ENCODE data around the gene PLPP4. TPM values are rescaled to one million over a fixed set of nuclear protein-coding genes. Genes with fewer than 3 reads are reported as not detected.

PLPP4 gene
- total and polyA plus RNA-seq, 2 donors (not counting 3 experiments of a cell fraction or from before 2014, with no cell fraction given), result 15.5 to 36.4 TPM

DNA sequence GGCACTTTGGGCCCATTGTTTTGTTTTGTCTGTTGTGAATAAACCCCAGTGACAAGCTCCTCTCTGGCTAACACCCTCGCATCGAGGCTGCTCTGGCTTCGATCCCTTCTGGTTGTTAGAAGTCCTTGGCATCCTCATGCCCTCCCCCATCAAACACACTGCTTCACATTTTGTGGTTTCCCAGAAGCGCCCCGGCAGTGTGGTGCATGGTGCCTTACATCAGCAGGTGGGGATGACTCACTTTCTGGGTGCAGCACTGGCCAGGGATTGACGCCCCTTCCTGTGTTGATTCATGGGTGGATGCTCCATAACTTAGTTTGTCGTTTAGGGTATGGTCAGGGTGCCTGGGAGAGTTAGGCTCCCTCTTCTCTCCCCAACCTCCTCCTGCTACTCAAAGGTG, 51.4 kb downstream of the PLPP4 start:
- Histone ChIP-seq H3K9ac (replicated peaks; ENCODE audit: extremely low read depth, insufficient read depth, low read length) (no peak overlapping the region), H2AFZ (ENCODE audit: low read depth, low read length) (no peak overlapping the region), H3K9me3 (replicated peaks; ENCODE audit: control insufficient read depth, insufficient read depth, low read length) (no peaks in the 10 kb centered on the region), H3K27me3 (ENCODE audit: control insufficient read depth in 2 of 2, insufficient read depth in 2 of 2, low read length in 2 of 2) (no peaks in the 10 kb centered on the region), H3K36me3 (ENCODE audit: control insufficient read depth in 2 of 2, extremely low read depth in 1 of 2, insufficient read depth in 2 of 2, low read length in 2 of 2) (no peaks in the 10 kb centered on the region), H3K4me2 (ENCODE audit: insufficient read depth, low read length) (no peak overlapping the region), H3K4me3 (replicated peaks in 1 of 3; ENCODE audit: insufficient read depth in 1 of 3, low read depth in 1 of 3, low read length in 3 of 3) (no peak overlapping the region), H3K9me1 (replicated peaks; ENCODE audit: control insufficient read depth, extremely low read depth, insufficient read depth, low read length) (no peaks in the 10 kb centered on the region), H3K4me1 (ENCODE audit: control insufficient read depth, extremely low read depth, insufficient read depth, low read length) (peaks cover 3% of the 10 kb centered on the region), H3K27ac (ENCODE audit: insufficient read depth, low read depth, low read length) (no peak overlapping the region), H3K79me2 (ENCODE audit: control insufficient read depth, insufficient read depth, low read length) (no peaks in the 10 kb centered on the region), H4K20me1 (replicated peaks; ENCODE audit: control insufficient read depth, extremely low read depth, insufficient read depth, low read length) (no peaks in the 10 kb centered on the region)
- no TSS peak for BruUV-seq (replicated peaks)
- FAIRE-seq, result no peak
- DNase-seq (ENCODE audit: low read depth, low spot score), result peak; percentile 10
- CTCF ChIA-PET, result interaction anchor here (1.5 kb wide), 1 partner anchor 31 kb away, joined by 3 read pairs; no protein-coding TSS in a partner anchor
- intact Hi-C loops (cut with micrococcal nuclease), result no loop called here
- POLR2A ChIA-PET, result no interaction called here
- TF ChIP-seq GATA2 (IDR thresholded peaks at IDR 0.05; ENCODE audit: insufficient read depth, insufficient read length, low read depth, low read length) (no peak), FOS (IDR thresholded peaks at IDR 0.05; ENCODE audit: borderline replicate concordance, insufficient read depth, low read length) (peak; percentile 37), EZH2 (IDR thresholded peaks at IDR 0.05; ENCODE audit: borderline replicate concordance, low read depth, low read length, severe bottlenecking) (no peak), MYC (IDR thresholded peaks at IDR 0.05; ENCODE audit: low read depth, low read length) (no peak), JUN (IDR thresholded peaks at IDR 0.05; ENCODE audit: borderline replicate concordance, insufficient read depth, insufficient read length, low read depth) (peak; percentile 16), POLR2AphosphoS5 (IDR thresholded peaks at IDR 0.05; ENCODE audit: insufficient read depth, low read depth, low read length) (no peak), POLR2A (IDR thresholded peaks at IDR 0.05; ENCODE audit: low read depth, low read length) (no peak)
- TF ChIP-seq, protein P1, sequence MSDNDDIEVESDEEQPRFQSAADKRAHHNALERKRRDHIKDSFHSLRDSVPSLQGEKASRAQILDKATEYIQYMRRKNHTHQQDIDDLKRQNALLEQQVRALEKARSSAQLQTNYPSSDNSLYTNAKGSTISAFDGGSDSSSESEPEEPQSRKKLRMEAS (IDR thresholded peaks at IDR 0.05; ENCODE audit: insufficient read depth, insufficient read length), result no peak
- TF ChIP-seq, protein P2, sequence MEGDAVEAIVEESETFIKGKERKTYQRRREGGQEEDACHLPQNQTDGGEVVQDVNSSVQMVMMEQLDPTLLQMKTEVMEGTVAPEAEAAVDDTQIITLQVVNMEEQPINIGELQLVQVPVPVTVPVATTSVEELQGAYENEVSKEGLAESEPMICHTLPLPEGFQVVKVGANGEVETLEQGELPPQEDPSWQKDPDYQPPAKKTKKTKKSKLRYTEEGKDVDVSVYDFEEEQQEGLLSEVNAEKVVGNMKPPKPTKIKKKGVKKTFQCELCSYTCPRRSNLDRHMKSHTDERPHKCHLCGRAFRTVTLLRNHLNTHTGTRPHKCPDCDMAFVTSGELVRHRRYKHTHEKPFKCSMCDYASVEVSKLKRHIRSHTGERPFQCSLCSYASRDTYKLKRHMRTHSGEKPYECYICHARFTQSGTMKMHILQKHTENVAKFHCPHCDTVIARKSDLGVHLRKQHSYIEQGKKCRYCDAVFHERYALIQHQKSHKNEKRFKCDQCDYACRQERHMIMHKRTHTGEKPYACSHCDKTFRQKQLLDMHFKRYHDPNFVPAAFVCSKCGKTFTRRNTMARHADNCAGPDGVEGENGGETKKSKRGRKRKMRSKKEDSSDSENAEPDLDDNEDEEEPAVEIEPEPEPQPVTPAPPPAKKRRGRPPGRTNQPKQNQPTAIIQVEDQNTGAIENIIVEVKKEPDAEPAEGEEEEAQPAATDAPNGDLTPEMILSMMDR (IDR thresholded peaks at IDR 0.05; ENCODE audit: extremely low read depth in 1 of 2, insufficient read depth in 1 of 2, low read depth in 1 of 2, low read length in 2 of 2), result no peak
- dilution Hi-C loops (cut with MboI; ENCODE audit: extremely low pct_ligation_motif_present, low sequenced_read_pairs), result no loop called here
